Vagina (tissue), 2 donors: ENCODE measurements around the gene LMNA. TPM values are rescaled to one million over a fixed set of nuclear protein-coding genes. Genes with fewer than 3 reads are reported as not detected.
A peak's percentile ranks its signal among the peaks of the same experiment; 100 is the strongest.
"Not testable (repeated sequence)": the region's sequence is repeated elsewhere in the genome, so short reads cannot be mapped to it uniquely, and the experiment has no call there.

Experiments
- DNase-seq, 2 donors: peaks; one replicate each; pipeline ENCODE4 v3.0.0-alpha.2; 2017; ENCODE audit errors: extremely low spot score in 2 of 2
- H3K27ac ChIP-seq: fragments of 200-600 bp; sonication (generic); one replicate; pipeline ENCODE4 v1.5.1; 2019
- H3K27me3 ChIP-seq: fragments of 200-600 bp; sonication (generic); one replicate; pipeline ENCODE4 v1.5.1; 2019
- H3K36me3 ChIP-seq, 2 donors: fragments of 200-600 bp; sonication (generic); one replicate each; pipeline ENCODE4 v1.5.1; 2017 to 2019
- H3K4me1 ChIP-seq: fragments of 200-600 bp; sonication (generic); one replicate; pipeline ENCODE4 v1.5.1; 2019
- H3K4me3 ChIP-seq, 2 donors: fragments of 200-600 bp; sonication (generic); 1 replicate in 1 of 2; 2 replicates in 1 of 2; pipeline ENCODE4 v1.5.1; 2016 to 2019
- H3K9me3 ChIP-seq: fragments of 200-600 bp; sonication (generic); one replicate; pipeline ENCODE4 v1.5.1; 2019
- POLR2A ChIP-seq, 2 donors: fragments of 450-650 bp; IDR thresholded peaks; one replicate each; pipeline ENCODE4 v1.6.1; 2017; ENCODE audit warnings: antibody characterized with exemption in 2 of 2, mild to moderate bottlenecking in 2 of 2, moderate library complexity in 2 of 2
- POLR2AphosphoS5 ChIP-seq, 2 donors: sonication (generic); formaldehyde crosslinking; IDR thresholded peaks; one replicate each; pipeline ENCODE4 v1.9.0; 2017; ENCODE audit warnings: antibody characterized with exemption in 2 of 2, mild to moderate bottlenecking in 2 of 2, low read depth in 1 of 2; ENCODE audit not compliant: insufficient read depth in 1 of 2
- intact Hi-C: fragments of 100-400 bp; cut with DNase I; formaldehyde crosslinking; loops from one replicate; pipeline ENCODE4 v1.15.1; 2023
- total RNA-seq: library from RNA; depleted of rRNA; stranded (reverse); fragments of >200 nt; gene quantifications from one replicate; pipeline ENCODE4 v1.2.3, GENCODE V29; 2016
- TF ChIP-seq, protein P1 (sequence below), 3 experiments: fragments of 450-650 bp in 2 of 3; fragments of 200-600 bp in 1 of 3; sonication (generic) in 1 of 3; IDR thresholded peaks; one replicate each; pipeline ENCODE4 v1.5.1; 2017 to 2019; ENCODE audit warnings: antibody characterized with exemption in 3 of 3, mild to moderate bottlenecking in 2 of 3, moderate library complexity in 2 of 3

Gene LMNA
- total RNA-seq, 1 donor from 2014 or later = 436 TPM

DNA sequence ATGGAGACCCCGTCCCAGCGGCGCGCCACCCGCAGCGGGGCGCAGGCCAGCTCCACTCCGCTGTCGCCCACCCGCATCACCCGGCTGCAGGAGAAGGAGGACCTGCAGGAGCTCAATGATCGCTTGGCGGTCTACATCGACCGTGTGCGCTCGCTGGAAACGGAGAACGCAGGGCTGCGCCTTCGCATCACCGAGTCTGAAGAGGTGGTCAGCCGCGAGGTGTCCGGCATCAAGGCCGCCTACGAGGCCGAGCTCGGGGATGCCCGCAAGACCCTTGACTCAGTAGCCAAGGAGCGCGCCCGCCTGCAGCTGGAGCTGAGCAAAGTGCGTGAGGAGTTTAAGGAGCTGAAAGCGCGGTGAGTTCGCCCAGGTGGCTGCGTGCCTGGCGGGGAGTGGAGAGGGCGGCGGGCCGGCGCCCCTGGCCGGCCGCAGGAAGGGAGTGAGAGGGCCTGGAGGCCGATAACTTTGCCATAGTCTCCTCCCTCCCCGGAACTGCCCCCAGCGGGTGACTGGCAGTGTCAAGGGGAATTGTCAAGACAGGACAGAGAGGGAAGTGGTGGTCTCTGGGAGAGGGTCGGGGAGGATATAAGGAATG, 505 bp downstream of the LMNA start:
- DNase-seq = no peak
- Histone ChIP-seq H3K27ac (peak overlapping the region; percentile 97), H3K36me3 (no peaks in the 10 kb centered on the region), H3K4me1 (peaks cover 69% of the 10 kb centered on the region), H3K9me3 (no peaks in the 10 kb centered on the region), H3K4me3 (peak overlapping the region; percentile 100), H3K27me3 (no peaks in the 10 kb centered on the region)
- TF ChIP-seq POLR2A (IDR thresholded peaks at IDR 0.05) (peak in 1 of 2 donors; percentile 7), POLR2AphosphoS5 (IDR thresholded peaks at IDR 0.05; ENCODE audit: insufficient read depth in 1 of 2, low read depth in 1 of 2) (no peak)
- TF ChIP-seq, protein P1, sequence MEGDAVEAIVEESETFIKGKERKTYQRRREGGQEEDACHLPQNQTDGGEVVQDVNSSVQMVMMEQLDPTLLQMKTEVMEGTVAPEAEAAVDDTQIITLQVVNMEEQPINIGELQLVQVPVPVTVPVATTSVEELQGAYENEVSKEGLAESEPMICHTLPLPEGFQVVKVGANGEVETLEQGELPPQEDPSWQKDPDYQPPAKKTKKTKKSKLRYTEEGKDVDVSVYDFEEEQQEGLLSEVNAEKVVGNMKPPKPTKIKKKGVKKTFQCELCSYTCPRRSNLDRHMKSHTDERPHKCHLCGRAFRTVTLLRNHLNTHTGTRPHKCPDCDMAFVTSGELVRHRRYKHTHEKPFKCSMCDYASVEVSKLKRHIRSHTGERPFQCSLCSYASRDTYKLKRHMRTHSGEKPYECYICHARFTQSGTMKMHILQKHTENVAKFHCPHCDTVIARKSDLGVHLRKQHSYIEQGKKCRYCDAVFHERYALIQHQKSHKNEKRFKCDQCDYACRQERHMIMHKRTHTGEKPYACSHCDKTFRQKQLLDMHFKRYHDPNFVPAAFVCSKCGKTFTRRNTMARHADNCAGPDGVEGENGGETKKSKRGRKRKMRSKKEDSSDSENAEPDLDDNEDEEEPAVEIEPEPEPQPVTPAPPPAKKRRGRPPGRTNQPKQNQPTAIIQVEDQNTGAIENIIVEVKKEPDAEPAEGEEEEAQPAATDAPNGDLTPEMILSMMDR (IDR thresholded peaks at IDR 0.05) = no peak
- intact Hi-C loops = loop anchor here (2.0 kb wide), 1 partner anchor 14 kb away; no protein-coding TSS in a partner anchor

DNA sequence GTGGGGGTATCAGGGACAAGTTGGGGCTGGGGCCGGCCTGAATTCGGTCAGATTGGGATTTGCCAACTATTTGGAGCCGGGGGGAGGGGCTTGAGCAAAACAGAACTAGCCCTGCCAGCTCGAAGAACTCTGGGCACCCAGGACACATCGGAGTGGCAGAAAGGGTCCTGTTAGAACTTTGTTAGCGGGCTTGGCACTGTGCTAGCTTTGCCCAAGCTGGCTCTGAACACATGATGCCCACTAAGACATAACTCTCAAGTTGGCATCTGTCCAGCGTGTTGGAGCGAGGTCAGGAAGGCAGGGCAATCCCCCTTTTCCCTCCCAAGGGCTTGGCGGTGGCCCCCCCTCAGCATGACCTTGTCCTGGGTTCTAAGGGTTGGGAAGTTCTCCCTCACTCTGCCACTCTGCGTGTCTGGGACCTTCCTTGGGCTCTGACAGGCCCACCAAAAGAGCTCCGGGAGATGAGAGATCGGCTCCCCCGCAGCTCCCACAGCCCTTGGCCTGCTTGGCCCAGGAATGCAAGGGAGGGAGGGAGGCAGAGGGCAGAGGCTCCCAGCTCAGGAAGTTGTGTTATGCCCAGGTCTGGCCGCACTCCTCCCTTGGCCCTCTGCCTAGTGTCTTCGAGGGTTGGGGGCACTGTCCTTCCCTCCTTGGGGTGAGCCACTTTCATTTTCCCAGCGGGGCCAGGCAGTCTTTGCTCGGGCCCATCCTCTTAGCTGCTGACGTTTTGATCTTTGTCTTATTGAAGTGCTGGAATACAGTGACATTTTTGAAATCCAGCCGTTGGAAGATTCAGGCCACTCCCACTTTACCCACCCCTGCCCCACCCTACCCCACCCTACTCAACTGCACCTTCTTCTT, 1.2 kb downstream of the LMNA start:
- TF ChIP-seq, protein P1 (IDR thresholded peaks at IDR 0.05) = no peak
- TF ChIP-seq POLR2AphosphoS5 (IDR thresholded peaks at IDR 0.05; ENCODE audit: insufficient read depth in 1 of 2, low read depth in 1 of 2) = peak in 1 of 2 donors; percentile 78
- TF ChIP-seq POLR2A (IDR thresholded peaks at IDR 0.05) = peak in 1 of 2 donors; percentile 3
- Histone ChIP-seq H3K27ac (peak overlapping the region; percentile 97), H3K4me3 (peak overlapping the region; percentile 100), H3K9me3 (no peaks in the 10 kb centered on the region), H3K4me1 (peaks cover 76% of the 10 kb centered on the region), H3K27me3 (no peaks in the 10 kb centered on the region), H3K36me3 (no peaks in the 10 kb centered on the region)
- DNase-seq = no peak
- intact Hi-C loops = loop anchor here (2.0 kb wide), 1 partner anchor 13 kb away; no protein-coding TSS in a partner anchor

DNA sequence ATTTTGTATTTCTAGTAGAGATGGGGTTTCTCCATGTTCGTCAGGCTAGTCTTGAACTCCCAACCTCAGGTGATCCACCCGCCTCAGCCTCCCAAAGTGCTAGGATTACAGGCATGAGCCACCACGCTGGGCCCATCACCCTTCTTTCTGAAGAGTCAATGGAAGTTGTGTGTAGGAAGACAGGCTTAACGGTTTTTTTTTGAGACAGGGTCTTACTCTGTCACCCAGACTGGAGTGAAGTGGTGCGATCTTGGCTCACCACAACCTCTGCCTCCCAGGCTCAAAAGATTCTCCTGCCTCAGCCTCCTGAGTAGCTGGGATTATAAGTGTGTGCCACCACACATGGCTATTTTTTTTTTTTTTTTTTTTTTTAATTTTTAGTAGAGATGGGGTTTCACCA, 2.2 kb downstream of the LMNA start:
- peaks cover 80% of the 10 kb centered on the region for H3K4me1 ChIP-seq
- H3K27ac ChIP-seq = peak overlapping the region; percentile 97
- H3K9me3 ChIP-seq, DNase-seq, intact Hi-C loops, H3K36me3 ChIP-seq, H3K27me3 ChIP-seq: not testable (repeated sequence)
- H3K4me3 ChIP-seq = peak overlapping the region; percentile 100

DNA sequence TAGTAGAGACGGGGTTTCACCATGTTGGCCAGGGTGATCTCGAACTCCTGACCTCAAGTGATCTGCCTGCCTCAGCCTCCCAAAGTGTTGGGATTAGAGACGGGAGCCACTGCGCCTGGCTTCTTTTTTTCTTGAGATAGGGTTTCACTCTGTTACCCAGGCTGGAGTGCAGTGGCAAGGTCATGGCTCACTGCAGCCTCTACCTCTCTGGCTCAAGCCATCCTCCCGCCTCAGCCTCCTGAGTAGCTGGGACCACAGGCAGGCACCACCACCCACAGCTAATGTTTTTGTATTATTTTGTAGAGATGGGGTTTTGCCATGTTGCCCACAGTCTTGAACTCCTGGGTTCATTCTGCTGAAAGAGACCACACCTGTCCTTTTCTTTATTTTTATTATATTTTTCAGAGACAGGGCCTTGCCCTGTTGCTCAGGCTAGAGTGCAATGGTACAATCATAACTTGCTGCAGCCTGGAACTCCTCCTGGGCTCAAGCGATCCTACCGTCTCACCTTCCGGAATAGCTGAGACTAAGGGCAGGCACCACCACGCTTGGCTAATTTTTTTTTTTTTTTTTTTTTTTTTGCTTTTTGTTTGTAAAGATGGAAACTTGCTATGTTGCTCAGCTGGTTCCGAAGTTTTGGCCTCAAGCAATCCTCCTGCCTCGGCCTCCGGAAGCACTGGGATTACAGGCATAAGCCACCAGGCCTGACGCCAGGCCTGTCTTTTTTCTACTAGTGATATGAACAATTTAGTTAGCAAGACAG, 3.1 kb downstream of the LMNA start:
- TF ChIP-seq POLR2AphosphoS5 (IDR thresholded peaks at IDR 0.05; ENCODE audit: insufficient read depth in 1 of 2, low read depth in 1 of 2) (no peak), POLR2A (IDR thresholded peaks at IDR 0.05) (no peak)
- TF ChIP-seq, protein P1 (IDR thresholded peaks at IDR 0.05) = no peak
- no peak for DNase-seq
- Histone ChIP-seq H3K27me3 (no peaks in the 10 kb centered on the region), H3K4me1 (peaks cover 80% of the 10 kb centered on the region), H3K36me3 (no peaks in the 10 kb centered on the region), H3K27ac (peak overlapping the region; percentile 97), H3K4me3 (peak overlapping the region; percentile 100), H3K9me3 (no peaks in the 10 kb centered on the region)
- intact Hi-C loops = no loop called here

DNA sequence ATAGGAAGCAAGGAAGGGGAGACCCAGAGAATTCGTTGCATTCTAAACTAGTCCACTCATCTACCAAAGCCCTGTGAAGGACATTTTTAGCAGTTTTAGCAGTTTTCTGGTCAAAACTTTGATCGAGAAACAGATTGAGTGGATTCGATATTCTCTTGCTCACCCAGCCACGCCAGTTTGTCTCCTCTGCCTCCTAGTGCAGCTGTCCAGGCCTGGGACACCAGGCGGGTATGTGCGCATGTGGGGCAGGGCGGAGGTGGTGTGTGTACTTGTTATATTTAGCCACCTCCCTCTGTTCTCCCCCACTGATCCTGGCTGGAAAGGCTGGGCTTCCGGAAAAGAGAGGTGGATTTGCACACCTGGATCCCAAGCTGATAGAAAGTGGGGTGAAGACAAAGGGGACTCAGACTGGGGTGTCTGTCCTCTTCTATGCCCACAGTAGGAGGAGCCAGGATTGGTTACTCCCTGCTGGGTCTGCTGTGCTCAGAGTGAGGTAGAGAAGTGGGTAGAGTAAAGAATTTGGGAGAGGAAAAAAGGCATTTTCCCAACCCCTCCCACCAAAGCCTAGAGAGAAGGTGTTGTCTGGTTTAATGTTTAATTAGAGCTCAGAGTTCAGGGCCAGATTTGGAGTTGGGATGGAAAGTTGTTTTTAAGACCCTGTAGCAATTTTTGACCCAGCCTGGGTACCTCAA, 3.8 kb downstream of the LMNA start:
- Histone ChIP-seq H3K36me3 (no peaks in the 10 kb centered on the region), H3K4me3 (peak overlapping the region; percentile 100), H3K4me1 (peaks cover 80% of the 10 kb centered on the region), H3K27ac (peak overlapping the region; percentile 97), H3K27me3 (no peaks in the 10 kb centered on the region), H3K9me3 (no peaks in the 10 kb centered on the region)
- DNase-seq = no peak
- TF ChIP-seq POLR2A (IDR thresholded peaks at IDR 0.05) = peak in 1 of 2 donors; percentile 33
- TF ChIP-seq POLR2AphosphoS5 (IDR thresholded peaks at IDR 0.05; ENCODE audit: insufficient read depth in 1 of 2, low read depth in 1 of 2) = peak; percentile 67 to 82
- TF ChIP-seq, protein P1 (IDR thresholded peaks at IDR 0.05) = no peak
- intact Hi-C loops = no loop called here
